OCI-LY7 (cell line): ENCODE results near the gene METAP2. TPM values are rescaled to one million over a fixed set of nuclear protein-coding genes. Genes with fewer than 3 reads are reported as not detected.
"Not testable (repeated sequence)": the region's sequence is repeated elsewhere in the genome, so short reads cannot be mapped to it uniquely, and the experiment has no call there.

Experiments used
- BruUV-seq: library from RNA; stranded (reverse); fragments of 400-500 nt; replicated peaks from 2 replicates; lab custom pipeline; 2021; lab: Mats Ljungman, UMichigan
- CTCF ChIA-PET: fragments of 300-600 bp; sonication (Branson Sonifier 250); formaldehyde crosslinking; loops from one replicate; lab custom pipeline; 2022; ENCODE audit warnings: antibody characterized with exemption; ENCODE audit not compliant: unreplicated experiment; lab: Charles Lee
- POLR2A ChIA-PET: fragments of 300-600 bp; sonication (Branson Sonifier 250); formaldehyde crosslinking; loops from one replicate; lab custom pipeline; 2022; ENCODE audit warnings: antibody characterized with exemption; lab: Charles Lee
- DNase-seq: peaks from one replicate; pipeline ENCODE4 v3.0.0-alpha.2; 2015; ENCODE audit warnings: low spot score
- H2AFZ ChIP-seq: fragments of 200-600 bp; sonication (generic), shearing (Covaris generic); 2 replicates; pipeline ENCODE4 v1.6.1; 2014; ENCODE audit warnings: mild to moderate bottlenecking, antibody characterized with exemption, low read length, moderate library complexity
- H3K27ac ChIP-seq: fragments of 200-600 bp; sonication (generic); 2 replicates; pipeline ENCODE4 v1.5.1; 2014; ENCODE audit warnings: mixed run types, low read depth, mild to moderate bottlenecking, moderate library complexity, low read length, inconsistent platforms; ENCODE audit not compliant: poor library complexity, severe bottlenecking
- H3K36me3 ChIP-seq: fragments of 200-600 bp; sonication (generic); 2 replicates; pipeline ENCODE4 v1.6.1; 2014; ENCODE audit warnings: mild to moderate bottlenecking, antibody characterized with exemption, low read length, moderate library complexity, mixed read lengths; ENCODE audit not compliant: insufficient read depth
- H3K4me1 ChIP-seq: fragments of 200-600 bp; sonication (generic); 2 replicates; pipeline ENCODE4 v1.5.1; 2014; ENCODE audit warnings: mild to moderate bottlenecking, low read length; ENCODE audit not compliant: insufficient read depth, poor library complexity, severe bottlenecking
- H3K4me2 ChIP-seq: fragments of 200-600 bp; sonication (generic); 2 replicates; pipeline ENCODE4 v1.6.1; 2014; ENCODE audit warnings: mild to moderate bottlenecking, low read length
- H3K4me3 ChIP-seq: fragments of 200-600 bp; sonication (generic); 2 replicates; pipeline ENCODE4 v1.5.1; 2014; ENCODE audit warnings: mild to moderate bottlenecking, low read depth, low read length; ENCODE audit not compliant: poor library complexity, severe bottlenecking
- H3K79me2 ChIP-seq: fragments of 200-600 bp; sonication (generic); 2 replicates; pipeline ENCODE4 v1.6.1; 2016; ENCODE audit warnings: low read depth, mild to moderate bottlenecking, low read length, moderate library complexity, mixed read lengths; ENCODE audit not compliant: insufficient read depth
- H3K9me2 ChIP-seq: fragments of 200-600 bp; sonication (generic); 2 replicates; pipeline ENCODE4 v1.6.1; 2016; ENCODE audit warnings: mild to moderate bottlenecking, low read length, mixed read lengths; ENCODE audit not compliant: insufficient read depth
- H3K9me3 ChIP-seq: fragments of 200-600 bp; sonication (generic); 2 replicates; pipeline ENCODE4 v1.6.1; 2014; ENCODE audit warnings: mild to moderate bottlenecking, mixed run types, low read length, mixed read lengths
- H4K20me1 ChIP-seq: fragments of 200-600 bp; sonication (generic); 2 replicates; pipeline ENCODE4 v1.6.1; 2014; ENCODE audit warnings: mild to moderate bottlenecking, antibody characterized with exemption, low read length, moderate library complexity, mixed read lengths; ENCODE audit not compliant: insufficient read depth
- CTCF ChIP-seq: fragments of 200-600 bp; sonication (generic); conservative IDR thresholded peaks from 2 replicates; pipeline ENCODE4 v1.5.1; 2014; ENCODE audit warnings: mild to moderate bottlenecking, antibody characterized with exemption, low read length, moderate library complexity, mixed read lengths
- EZH2phosphoT487 ChIP-seq: fragments of 200-600 bp; sonication (generic); IDR thresholded peaks from 2 replicates; pipeline ENCODE4 v1.6.1; 2018; ENCODE audit warnings: low read depth, borderline replicate concordance, mild to moderate bottlenecking, mixed run types, antibody characterized with exemption, low read length, moderate library complexity, mixed read lengths
- intact Hi-C: fragments of 100-400 bp; cut with micrococcal nuclease; formaldehyde crosslinking; loops from one replicate; pipeline ENCODE4 v1.10.0; 2022; ENCODE audit not compliant: unreplicated experiment
- total RNA-seq, 2 experiments: library from RNA; depleted of rRNA in 1 of 2; stranded (reverse); fragments of >200 nt in 1 of 2; shearing (Covaris generic) in 1 of 2; gene quantifications; 2 replicates each; pipeline ENCODE4 v1.2.3, GENCODE V29; 2014 to 2022

METAP2 gene
- total RNA-seq, 2 experiments from 2014 or later = 90.3 to 177 TPM

- Histone ChIP-seq H3K4me2 (no peak overlapping the region), H3K4me3 (no peak overlapping the region), H3K27ac (no peak overlapping the region), H3K9me2 (no peaks in the 10 kb centered on the region), H3K9me3 (no peaks in the 10 kb centered on the region), H4K20me1 (no peaks in the 10 kb centered on the region), H3K4me1 (peaks cover 20% of the 10 kb centered on the region), H2AFZ (no peak overlapping the region), H3K79me2 (no peaks in the 10 kb centered on the region), H3K36me3 (no peaks in the 10 kb centered on the region)
- no TSS peak for BruUV-seq
- ChIA-PET CTCF (no interaction called here), POLR2A (interaction anchor here (1.3 to 1.5 kb wide), 2 partner anchors 11 to 28 kb away, joined by 3 to 4 read pairs; partner anchors contain the start of gene METAP2)
- DNase-seq = no peak
- TF ChIP-seq CTCF (no peak), EZH2phosphoT487 (no peak)
- intact Hi-C loops = no loop called here
These were observed 28.0 kb upstream of the METAP2 start for GRCh38 chr12:95445884-95446505.

- Histone ChIP-seq H3K4me1 (peaks cover 14% of the 10 kb centered on the region), H3K4me3 (no peak overlapping the region), H3K9me3 (no peaks in the 10 kb centered on the region), H3K9me2 (no peaks in the 10 kb centered on the region), H3K4me2 (no peak overlapping the region), H3K27ac (no peak overlapping the region), H3K36me3 (no peaks in the 10 kb centered on the region), H3K79me2 (no peaks in the 10 kb centered on the region), H4K20me1 (no peaks in the 10 kb centered on the region), H2AFZ (no peak overlapping the region)
- ChIA-PET CTCF (no interaction called here), POLR2A (interaction anchor here (1.3 kb wide), 1 partner anchor 28 kb away, joined by 4 read pairs; the partner anchor contains the start of gene METAP2)
- no peak for TF ChIP-seq CTCF
- TF ChIP-seq EZH2phosphoT487 = no peak
- intact Hi-C loops = no loop called here
- no peak for DNase-seq
- no TSS peak for BruUV-seq
These were observed 27.4 kb upstream of the METAP2 start for GRCh38 chr12:95446506-95446900.

- CTCF ChIA-PET, H3K4me2 ChIP-seq, H3K27ac ChIP-seq, H2AFZ ChIP-seq, intact Hi-C loops, H3K4me3 ChIP-seq, H3K9me2 ChIP-seq, BruUV-seq, H3K4me1 ChIP-seq, H3K79me2 ChIP-seq, H3K36me3 ChIP-seq, H4K20me1 ChIP-seq, POLR2A ChIA-PET, DNase-seq, H3K9me3 ChIP-seq: not testable (repeated sequence)
These were observed 24.3 kb upstream of the METAP2 start for GRCh38 chr12:95449656-95450055.

- DNase-seq, H3K9me2 ChIP-seq, H3K79me2 ChIP-seq, H4K20me1 ChIP-seq, CTCF ChIA-PET, H3K27ac ChIP-seq, intact Hi-C loops, H3K4me1 ChIP-seq, BruUV-seq, POLR2A ChIA-PET, H2AFZ ChIP-seq, H3K36me3 ChIP-seq, H3K4me2 ChIP-seq, H3K4me3 ChIP-seq, H3K9me3 ChIP-seq: not testable (repeated sequence)
These were observed 21.5 kb upstream of the METAP2 start for GRCh38 chr12:95452501-95452900.

GRCh38 chr12:95453881-95454280 lies 20.1 kb upstream of the METAP2 start:
- H3K9me2 ChIP-seq, H3K27ac ChIP-seq, H3K4me1 ChIP-seq, H4K20me1 ChIP-seq, H3K36me3 ChIP-seq, DNase-seq, H3K4me3 ChIP-seq, CTCF ChIA-PET, H3K4me2 ChIP-seq, BruUV-seq, intact Hi-C loops, H2AFZ ChIP-seq, H3K79me2 ChIP-seq: not testable (repeated sequence)
- peaks cover 22% of the 10 kb centered on the region for H3K9me3 ChIP-seq
- POLR2A ChIA-PET = interaction anchor here (1.1 kb wide), 1 partner anchor 19 kb away, joined by 3 read pairs; no protein-coding TSS in a partner anchor
